A673 (cell line): Measurements from ENCODE around the gene CHIC2. TPM values are rescaled to one million over a fixed set of nuclear protein-coding genes. Genes with fewer than 3 reads are reported as not detected.

Source experiments
- BruUV-seq: library from RNA; stranded (reverse); fragments of 400-500 nt; replicated peaks from 2 replicates; lab custom pipeline; 2021; lab: Mats Ljungman, UMichigan
- CTCF ChIA-PET: fragments of 300-600 bp; sonication (Branson Sonifier 250); formaldehyde crosslinking; loops from one replicate; lab custom pipeline; 2022; ENCODE audit warnings: antibody characterized with exemption; lab: Charles Lee
- POLR2A ChIA-PET: fragments of 300-600 bp; sonication (Branson Sonifier 250); formaldehyde crosslinking; loops from one replicate; lab custom pipeline; 2022; ENCODE audit warnings: antibody characterized with exemption; ENCODE audit not compliant: low non-redundant PET; lab: Charles Lee
- DNase-seq: peaks from one replicate; pipeline ENCODE4 v3.0.0-alpha.2; 2015; ENCODE audit warnings: low spot score
- H3K27ac ChIP-seq: fragments of 200-600 bp; sonication (generic); 2 replicates; pipeline ENCODE4 v1.5.1; 2016; ENCODE audit warnings: mixed run types, low read depth, mild to moderate bottlenecking, mixed read lengths, antibody characterized with exemption, low read length; ENCODE audit not compliant: poor library complexity, severe bottlenecking
- H3K27me3 ChIP-seq: fragments of 200-600 bp; sonication (generic); replicated peaks from 2 replicates; pipeline ENCODE4 v1.6.1; 2017; ENCODE audit warnings: mixed run types, low read depth, mild to moderate bottlenecking, mixed read lengths, antibody characterized with exemption, low read length; ENCODE audit not compliant: insufficient read depth, poor library complexity
- H3K36me3 ChIP-seq: fragments of 200-600 bp; sonication (generic); 2 replicates; pipeline ENCODE4 v1.6.1; 2016; ENCODE audit warnings: mixed run types, mild to moderate bottlenecking, mixed read lengths, antibody characterized with exemption, low read length; ENCODE audit not compliant: insufficient read depth, poor library complexity, severe bottlenecking
- H3K4me1 ChIP-seq: fragments of 200-600 bp; sonication (generic); 2 replicates; pipeline ENCODE4 v1.6.1; 2017; ENCODE audit warnings: mixed run types, mild to moderate bottlenecking, mixed read lengths, antibody characterized with exemption, low read length; ENCODE audit not compliant: insufficient read depth, poor library complexity, severe bottlenecking
- H3K4me3 ChIP-seq: fragments of 200-600 bp; sonication (generic); 2 replicates; pipeline ENCODE4 v1.5.1; 2016; ENCODE audit warnings: low read depth, mixed run types, mild to moderate bottlenecking, mixed read lengths, low read length; ENCODE audit not compliant: poor library complexity, severe bottlenecking
- H3K9me3 ChIP-seq: fragments of 200-600 bp; sonication (generic); 2 replicates; pipeline ENCODE4 v1.6.1; 2016; ENCODE audit warnings: mixed run types, low read depth, mild to moderate bottlenecking, mixed read lengths, antibody characterized with exemption, low read length; ENCODE audit not compliant: poor library complexity, severe bottlenecking
- CTCF ChIP-seq: fragments of 300-800, 200-600 bp; sonication (generic); conservative IDR thresholded peaks from 2 replicates; pipeline ENCODE4 v1.5.1; 2017; ENCODE audit warnings: low read depth, mild to moderate bottlenecking, antibody characterized with exemption, low read length, moderate library complexity, mixed read lengths
- EZH2 ChIP-seq: fragments of 200-600 bp; sonication (generic); IDR thresholded peaks from 2 replicates; pipeline ENCODE4 v1.6.1; 2017; ENCODE audit warnings: borderline replicate concordance, low read depth, mild to moderate bottlenecking, mixed read lengths, antibody characterized with exemption, low read length; ENCODE audit not compliant: poor library complexity, severe bottlenecking
- intact Hi-C: fragments of 100-400 bp; cut with micrococcal nuclease; formaldehyde crosslinking; loops from one replicate; pipeline ENCODE4 v1.10.0; 2022; ENCODE audit not compliant: unreplicated experiment
- total RNA-seq: library from RNA; stranded (reverse); gene quantifications from 2 replicates; pipeline ENCODE4 v1.2.3, GENCODE V29; 2021

Gene CHIC2
- total RNA-seq, 1 experiment from 2014 or later = 8.1 TPM

GRCh38 chr4:53994382-53995102 lies 69.9 kb downstream of the CHIC2 start:
- Histone ChIP-seq H3K4me1 (no peaks in the 10 kb centered on the region), H3K27ac (no peak overlapping the region), H3K4me3 (no peak overlapping the region), H3K9me3 (no peaks in the 10 kb centered on the region), H3K36me3 (no peaks in the 10 kb centered on the region), H3K27me3 (no peaks in the 10 kb centered on the region)
- intact Hi-C loops = no loop called here
- POLR2A ChIA-PET = no interaction called here
- no peak for DNase-seq
- TF ChIP-seq EZH2 = no peak
- no peak for TF ChIP-seq CTCF
- CTCF ChIA-PET = no interaction called here
- no TSS peak for BruUV-seq

GRCh38 chr4:53992785-53993184 lies 71.6 kb downstream of the CHIC2 start:
- H3K36me3 ChIP-seq = no peaks in the 10 kb centered on the region
- TF ChIP-seq CTCF (no peak), EZH2 (no peak)
- no peak overlapping the region for H3K27ac ChIP-seq
- no peaks in the 10 kb centered on the region for H3K4me1 ChIP-seq
- H3K4me3 ChIP-seq = no peak overlapping the region
- no peaks in the 10 kb centered on the region for H3K27me3 ChIP-seq
- intact Hi-C loops = no loop called here
- ChIA-PET CTCF (no interaction called here), POLR2A (no interaction called here)
- no peaks in the 10 kb centered on the region for H3K9me3 ChIP-seq
- BruUV-seq = no TSS peak
- DNase-seq = no peak

- no peak for DNase-seq
- Histone ChIP-seq H3K4me1 (no peaks in the 10 kb centered on the region), H3K27ac (no peak overlapping the region), H3K4me3 (no peak overlapping the region), H3K27me3 (no peaks in the 10 kb centered on the region), H3K36me3 (no peaks in the 10 kb centered on the region), H3K9me3 (no peaks in the 10 kb centered on the region)
- POLR2A ChIA-PET = no interaction called here
- intact Hi-C loops = no loop called here
- no TSS peak for BruUV-seq
- CTCF ChIA-PET = no interaction called here
- TF ChIP-seq CTCF (no peak), EZH2 (no peak)
Observed at GRCh38 chr4:53991821-53992220, 72.6 kb downstream of the CHIC2 start.
